ENCODE measurements around the gene C2CD2. TPM values are rescaled to one million over a fixed set of nuclear protein-coding genes. Genes with fewer than 3 reads are reported as not detected.
A peak's percentile ranks its signal among the peaks of the same experiment; 100 is the strongest.

The C2CD2 gene
- total RNA-seq, 4 donors from 2014 or later = 35.9 to 43.8 (median 38.9) TPM

GRCh38 chr21:41850085-41850484 lies 103.7 kb downstream of the C2CD2 start:
- Histone ChIP-seq H3K4me1 (no peaks in the 10 kb centered on the region), H3K36me3 (peaks cover 48% of the 10 kb centered on the region), H3K9me3 (no peaks in the 10 kb centered on the region), H3K27me3 (no peaks in the 10 kb centered on the region), H3K27ac (no peak overlapping the region), H3K4me3 (no peak overlapping the region)
- DNase-seq (ENCODE audit: low spot score in 2 of 2) = no peak
- 93% methylated on average over 9 of the region's 9 CpGs for WGBS
- TF ChIP-seq, protein P1, sequence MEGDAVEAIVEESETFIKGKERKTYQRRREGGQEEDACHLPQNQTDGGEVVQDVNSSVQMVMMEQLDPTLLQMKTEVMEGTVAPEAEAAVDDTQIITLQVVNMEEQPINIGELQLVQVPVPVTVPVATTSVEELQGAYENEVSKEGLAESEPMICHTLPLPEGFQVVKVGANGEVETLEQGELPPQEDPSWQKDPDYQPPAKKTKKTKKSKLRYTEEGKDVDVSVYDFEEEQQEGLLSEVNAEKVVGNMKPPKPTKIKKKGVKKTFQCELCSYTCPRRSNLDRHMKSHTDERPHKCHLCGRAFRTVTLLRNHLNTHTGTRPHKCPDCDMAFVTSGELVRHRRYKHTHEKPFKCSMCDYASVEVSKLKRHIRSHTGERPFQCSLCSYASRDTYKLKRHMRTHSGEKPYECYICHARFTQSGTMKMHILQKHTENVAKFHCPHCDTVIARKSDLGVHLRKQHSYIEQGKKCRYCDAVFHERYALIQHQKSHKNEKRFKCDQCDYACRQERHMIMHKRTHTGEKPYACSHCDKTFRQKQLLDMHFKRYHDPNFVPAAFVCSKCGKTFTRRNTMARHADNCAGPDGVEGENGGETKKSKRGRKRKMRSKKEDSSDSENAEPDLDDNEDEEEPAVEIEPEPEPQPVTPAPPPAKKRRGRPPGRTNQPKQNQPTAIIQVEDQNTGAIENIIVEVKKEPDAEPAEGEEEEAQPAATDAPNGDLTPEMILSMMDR (IDR thresholded peaks at IDR 0.05) = no peak
- TF ChIP-seq EP300 (IDR thresholded peaks at IDR 0.05) (no peak), POLR2A (IDR thresholded peaks at IDR 0.05) (no peak), POLR2AphosphoS5 (IDR thresholded peaks at IDR 0.05) (no peak)

- no peak overlapping the region for H3K4me3 ChIP-seq
- no peaks in the 10 kb centered on the region for H3K27me3 ChIP-seq
- H3K36me3 ChIP-seq = peaks cover 38% of the 10 kb centered on the region
- H3K9me3 ChIP-seq = no peaks in the 10 kb centered on the region
- no peak overlapping the region for H3K27ac ChIP-seq
- no peak for DNase-seq (ENCODE audit: low spot score in 2 of 2)
- WGBS = 95% methylated on average over 15 of the region's 15 CpGs
- no peak for TF ChIP-seq POLR2A (IDR thresholded peaks at IDR 0.05)
- TF ChIP-seq, protein P1 (IDR thresholded peaks at IDR 0.05) = no peak
- TF ChIP-seq POLR2AphosphoS5 (IDR thresholded peaks at IDR 0.05) = no peak
- TF ChIP-seq EP300 (IDR thresholded peaks at IDR 0.05) = no peak
- H3K4me1 ChIP-seq = no peaks in the 10 kb centered on the region
Observed at GRCh38 chr21:41848958-41849580, 104.7 kb downstream of the C2CD2 start.

GRCh38 chr21:41848533-41848932 lies 105.3 kb downstream of the C2CD2 start:
- TF ChIP-seq EP300 (IDR thresholded peaks at IDR 0.05) = no peak
- no peak for TF ChIP-seq POLR2A (IDR thresholded peaks at IDR 0.05)
- no peak for TF ChIP-seq POLR2AphosphoS5 (IDR thresholded peaks at IDR 0.05)
- TF ChIP-seq, protein P1 (IDR thresholded peaks at IDR 0.05) = no peak
- H3K36me3 ChIP-seq = peaks cover 34% of the 10 kb centered on the region
- peak; percentile 4 to 28 for DNase-seq (ENCODE audit: low spot score in 2 of 2)
- H3K4me3 ChIP-seq = no peak overlapping the region
- H3K27ac ChIP-seq = no peak overlapping the region
- H3K27me3 ChIP-seq = no peaks in the 10 kb centered on the region
- no peaks in the 10 kb centered on the region for H3K9me3 ChIP-seq
- H3K4me1 ChIP-seq = no peaks in the 10 kb centered on the region
- WGBS = 88% methylated on average over 8 of the region's 8 CpGs

- no peak for TF ChIP-seq POLR2A (IDR thresholded peaks at IDR 0.05)
- no peak for TF ChIP-seq POLR2AphosphoS5 (IDR thresholded peaks at IDR 0.05)
- TF ChIP-seq EP300 (IDR thresholded peaks at IDR 0.05) = no peak
- TF ChIP-seq, protein P1 (IDR thresholded peaks at IDR 0.05) = no peak
- peaks cover 30% of the 10 kb centered on the region for H3K36me3 ChIP-seq
- peak; percentile 6 to 16 for DNase-seq (ENCODE audit: low spot score in 2 of 2)
Observed at GRCh38 chr21:41847066-41847804, 106.6 kb downstream of the C2CD2 start.

GRCh38 chr21:41846536-41846935 lies 107.3 kb downstream of the C2CD2 start:
- TF ChIP-seq POLR2AphosphoS5 (IDR thresholded peaks at IDR 0.05) (no peak), EP300 (IDR thresholded peaks at IDR 0.05) (no peak), POLR2A (IDR thresholded peaks at IDR 0.05) (no peak)
- TF ChIP-seq, protein P1 (IDR thresholded peaks at IDR 0.05) = no peak
- Histone ChIP-seq H3K27ac (no peak overlapping the region), H3K9me3 (peaks cover 4% of the 10 kb centered on the region), H3K4me1 (no peaks in the 10 kb centered on the region), H3K27me3 (no peaks in the 10 kb centered on the region), H3K36me3 (peaks cover 27% of the 10 kb centered on the region), H3K4me3 (no peak overlapping the region)
- no peak for DNase-seq (ENCODE audit: low spot score in 2 of 2)
- 91% methylated on average over 7 of the region's 7 CpGs for WGBS

More at GRCh38 chr21:41847066-41847804, 106.6 kb downstream of the C2CD2 start:
- H3K9me3 ChIP-seq = no peaks in the 10 kb centered on the region
- no peaks in the 10 kb centered on the region for H3K4me1 ChIP-seq
- no peak overlapping the region for H3K4me3 ChIP-seq
- no peaks in the 10 kb centered on the region for H3K27me3 ChIP-seq
- no peak overlapping the region for H3K27ac ChIP-seq
- 80% methylated on average over 17 of the region's 21 CpGs for WGBS

All from suprapubic skin (tissue), 4 donors.